HG03097 (cell line): ENCODE results near the gene BANF2.
"Not testable (repeated sequence)": the region's sequence is repeated elsewhere in the genome, so short reads cannot be mapped to it uniquely, and the experiment has no call there.

Experiments used
- ATAC-seq: cut with Tn5 transposase; IDR thresholded peaks from one replicate; pipeline ENCODE4 v1.9.1; 2021; ENCODE audit not compliant: unreplicated experiment, low FRiP score

Gene BANF2

GRCh38 chr20:17682103-17682888 lies 17.5 kb upstream of the BANF2 start, which contains the start of gene RRBP1:
RRBP1 (minus strand) TSS chr20:17682242; CDS start chr20:17660507, 21,735 bp downstream.
- ATAC-seq = peak; percentile 84

- ATAC-seq = no peak
These were observed 16.9 kb upstream of the BANF2 start for GRCh38 chr20:17682889-17683198.

GRCh38 chr20:17683218-17684076 lies 16.3 kb upstream of the BANF2 start:
- no peak for ATAC-seq

- no peak for ATAC-seq
These were observed 15.5 kb upstream of the BANF2 start for GRCh38 chr20:17684077-17684888.

GRCh38 chr20:17685168-17685567 lies 14.6 kb upstream of the BANF2 start:
- ATAC-seq = no peak

GRCh38 chr20:17687800-17688199 lies 12.0 kb upstream of the BANF2 start:
- ATAC-seq = no peak

- no peak for ATAC-seq
These were observed 10.8 kb upstream of the BANF2 start for GRCh38 chr20:17688965-17689364.

GRCh38 chr20:17690144-17690543 lies 9.6 kb upstream of the BANF2 start:
- no peak for ATAC-seq

- no peak for ATAC-seq
These were observed 8.0 kb upstream of the BANF2 start for GRCh38 chr20:17691758-17692157.

GRCh38 chr20:17693444-17694001 lies 6.2 kb upstream of the BANF2 start:
- ATAC-seq = no peak

- ATAC-seq = no peak
These were observed 5.0 kb upstream of the BANF2 start for GRCh38 chr20:17694767-17695166.

- ATAC-seq = no peak
These were observed 3.5 kb upstream of the BANF2 start for GRCh38 chr20:17696287-17696686.

GRCh38 chr20:17697171-17697570 lies 2.6 kb upstream of the BANF2 start:
- ATAC-seq = no peak

GRCh38 chr20:17698384-17698783 lies 1.4 kb upstream of the BANF2 start:
- no peak for ATAC-seq

GRCh38 chr20:17700637-17701036 lies 871 bp downstream of the BANF2 start:
- no peak for ATAC-seq

- no peak for ATAC-seq
These were observed 2.1 kb downstream of the BANF2 start for GRCh38 chr20:17701826-17702225.

- no peak for ATAC-seq
These were observed 5.0 kb downstream of the BANF2 start for GRCh38 chr20:17704589-17705317.

GRCh38 chr20:17705916-17706315 lies 6.2 kb downstream of the BANF2 start:
- no peak for ATAC-seq

GRCh38 chr20:17706632-17707031 lies 6.9 kb downstream of the BANF2 start:
- ATAC-seq = no peak

- ATAC-seq = not testable (repeated sequence)
These were observed 8.2 kb downstream of the BANF2 start for GRCh38 chr20:17707951-17708350.
